GM23338 (cell line): ENCODE data around the gene INPP5D. TPM values are rescaled to one million over a fixed set of nuclear protein-coding genes. Genes with fewer than 3 reads are reported as not detected.

Experiments
- ATAC-seq: fragments of 200-7000 bp; cut with Tn5 transposase; 3 replicates; pipeline ENCODE4 v1.9.1; 2020
- DNase-seq: peaks from one replicate; pipeline ENCODE4 v3.0.0-alpha.2; 2015; ENCODE audit warnings: low spot score
- H2AFZ ChIP-seq: fragments of 200-600 bp; sonication (generic); 2 replicates; pipeline ENCODE4 v1.8.0; 2016; ENCODE audit warnings: antibody characterized with exemption, mild to moderate bottlenecking, moderate library complexity
- H3F3A ChIP-seq: fragments of 200-600 bp; sonication (generic); replicated peaks from 2 replicates; pipeline ENCODE4 v1.8.0; 2017; ENCODE audit warnings: antibody characterized with exemption, mixed run types, low read depth
- H3K27ac ChIP-seq: fragments of 200-600 bp; sonication (generic); 2 replicates; pipeline ENCODE4 v1.6.1; 2016; ENCODE audit warnings: low read depth
- H3K27me3 ChIP-seq: fragments of 200-600 bp; sonication (generic); 2 replicates; pipeline ENCODE4 v1.8.0; 2016; ENCODE audit warnings: mild to moderate bottlenecking, mixed run types, moderate library complexity; ENCODE audit not compliant: insufficient read depth
- H3K36me3 ChIP-seq: fragments of 200-600 bp; sonication (generic); 2 replicates; pipeline ENCODE4 v1.8.0; 2016; ENCODE audit warnings: mild to moderate bottlenecking; ENCODE audit not compliant: insufficient read depth
- H3K4me1 ChIP-seq: fragments of 200-600 bp; sonication (generic); 2 replicates; pipeline ENCODE4 v1.8.0; 2016; ENCODE audit warnings: mild to moderate bottlenecking, moderate library complexity; ENCODE audit not compliant: insufficient read depth
- H3K4me2 ChIP-seq: fragments of 200-600 bp; sonication (generic); 2 replicates; pipeline ENCODE4 v1.7.1; 2017; ENCODE audit warnings: mixed run types
- H3K4me3 ChIP-seq: fragments of 200-600 bp; sonication (generic); 2 replicates; pipeline ENCODE4 v1.6.1; 2016; ENCODE audit warnings: mixed run types
- H3K79me2 ChIP-seq: fragments of 200-600 bp; sonication (generic); replicated peaks from 2 replicates; pipeline ENCODE4 v1.8.0; 2017; ENCODE audit warnings: mild to moderate bottlenecking; ENCODE audit not compliant: insufficient read depth
- H3K9me2 ChIP-seq: fragments of 200-600 bp; sonication (generic); 2 replicates; pipeline ENCODE4 v1.8.0; 2017; ENCODE audit not compliant: insufficient read depth
- H4K20me1 ChIP-seq: fragments of 200-600 bp; sonication (generic); replicated peaks from 2 replicates; pipeline ENCODE4 v1.8.0; 2017; ENCODE audit warnings: mild to moderate bottlenecking; ENCODE audit not compliant: insufficient read depth
- H3K27ac Mint-ChIP-seq: 2 replicates; pipeline ENCODE4 v1.8.0; 2020; ENCODE audit warnings: inconsistent platforms, mild to moderate bottlenecking, moderate library complexity, mixed read lengths
- H3K27me3 Mint-ChIP-seq: 3 replicates; pipeline ENCODE4 v1.8.0; 2022; ENCODE audit warnings: low read depth, mild to moderate bottlenecking, moderate library complexity, mixed read lengths, inconsistent platforms; ENCODE audit not compliant: insufficient read depth, poor library complexity
- H3K36me3 Mint-ChIP-seq: 3 replicates; pipeline ENCODE4 v1.8.0; 2021; ENCODE audit warnings: low read depth, mild to moderate bottlenecking, inconsistent platforms, moderate library complexity, mixed read lengths
- H3K4me1 Mint-ChIP-seq: 3 replicates; pipeline ENCODE4 v1.8.0; 2020; ENCODE audit warnings: mild to moderate bottlenecking, inconsistent platforms, mixed read lengths
- H3K4me3 Mint-ChIP-seq: 3 replicates; pipeline ENCODE4 v1.8.0; 2021; ENCODE audit warnings: moderate library complexity, mild to moderate bottlenecking, inconsistent platforms, mixed read lengths
- H3K9me3 Mint-ChIP-seq: 3 replicates; pipeline ENCODE4 v1.8.0; 2020; ENCODE audit warnings: moderate library complexity, mild to moderate bottlenecking, inconsistent platforms, mixed read lengths
- CREB1 ChIP-seq: fragments of 250-450 bp; sonication (Bioruptor Pico); IDR thresholded peaks from 2 replicates; pipeline ENCODE4 v1.5.0; 2020; ENCODE audit warnings: low read depth, mild to moderate bottlenecking, moderate library complexity
- CTCF ChIP-seq, 2 experiments: fragments of 200-600 bp in 1 of 2; sonication (generic) in 1 of 2; conservative IDR thresholded peaks; 2 replicates each; pipeline versions ENCODE4 v1.5.1 to v1.6.1; 2016 to 2017; ENCODE audit warnings: antibody characterized with exemption in 2 of 2, low read depth in 2 of 2, mild to moderate bottlenecking in 2 of 2, moderate library complexity in 1 of 2
- ETS1 ChIP-seq: IDR thresholded peaks from 2 replicates; pipeline ENCODE4 v1.6.1; 2016; ENCODE audit warnings: antibody characterized with exemption
- EZH2 ChIP-seq: fragments of 200-600 bp; sonication (generic); IDR thresholded peaks from one replicate; pipeline ENCODE4 v1.8.0; 2017; ENCODE audit warnings: antibody characterized with exemption, mild to moderate bottlenecking, low read depth; ENCODE audit not compliant: unreplicated experiment
- EZH2phosphoT487 ChIP-seq: fragments of 200-600 bp; sonication (generic); IDR thresholded peaks from one replicate; pipeline ENCODE4 v1.8.1; 2018; ENCODE audit warnings: antibody characterized with exemption; ENCODE audit not compliant: unreplicated experiment
- JUNB ChIP-seq: IDR thresholded peaks from one replicate; pipeline ENCODE4 v1.6.1; 2016; ENCODE audit warnings: antibody characterized with exemption; ENCODE audit not compliant: unreplicated experiment
- NANOG ChIP-seq: IDR thresholded peaks from 2 replicates; pipeline ENCODE4 v1.6.1; 2016; ENCODE audit warnings: antibody characterized with exemption, borderline replicate concordance
- POLR2AphosphoS5 ChIP-seq: IDR thresholded peaks from 2 replicates; pipeline ENCODE4 v1.6.1; 2016; ENCODE audit warnings: antibody characterized with exemption, low read depth
- REST ChIP-seq: IDR thresholded peaks from one replicate; pipeline ENCODE4 v1.6.1; 2018; ENCODE audit warnings: antibody characterized with exemption; ENCODE audit not compliant: unreplicated experiment
- STAT1 ChIP-seq: IDR thresholded peaks from one replicate; pipeline ENCODE4 v1.6.1; 2016; ENCODE audit warnings: antibody characterized with exemption; ENCODE audit not compliant: unreplicated experiment
- ZNF114 ChIP-seq: fragments of 250-450 bp; sonication (Bioruptor Pico); IDR thresholded peaks from 2 replicates; pipeline ENCODE4 v1.5.0; 2020; ENCODE audit warnings: mild to moderate bottlenecking, moderate library complexity
- ZNF331 ChIP-seq: fragments of 250-450 bp; sonication (Bioruptor Pico); IDR thresholded peaks from 2 replicates; pipeline ENCODE4 v1.5.0; 2020; ENCODE audit warnings: low read depth, mild to moderate bottlenecking, moderate library complexity
- ZNF462 ChIP-seq: fragments of 250-450 bp; sonication (Bioruptor Pico); IDR thresholded peaks from 2 replicates; pipeline ENCODE4 v1.5.0; 2020; ENCODE audit warnings: mild to moderate bottlenecking, moderate library complexity
- polyA plus RNA-seq: library from polyadenylated mRNA; unstranded; fragments of >200 nt; fragmentation: Nextera tagmentation; extraction: Ambion mirVana; gene quantifications from 2 replicates; pipeline ENCODE4 v1.2.1, GENCODE V29; 2016
- total RNA-seq: library from RNA; depleted of rRNA; stranded (reverse); fragments of >200 nt; shearing (Covaris generic); gene quantifications from 2 replicates; pipeline ENCODE4 v1.2.3, GENCODE V29; 2014

INPP5D gene
- total and polyA plus RNA-seq, 2 experiments from 2014 or later = 6.6 to 8.3 TPM

GRCh38 chr2:233080836-233081229 lies 20.7 kb downstream of the INPP5D start:
- no peak for ATAC-seq
- Histone ChIP-seq H3K4me3 (no peak overlapping the region), H3K79me2 (no peaks in the 10 kb centered on the region), H2AFZ (no peak overlapping the region), H3K9me2 (no peaks in the 10 kb centered on the region), H3K27me3 (no peaks in the 10 kb centered on the region), H3K36me3 (no peaks in the 10 kb centered on the region), H3K4me2 (no peak overlapping the region), H3F3A (no peaks in the 10 kb centered on the region), H3K4me1 (peaks cover 5% of the 10 kb centered on the region; the same call in 1 of the 2 replicates), H3K27ac (no peak overlapping the region), H4K20me1 (no peaks in the 10 kb centered on the region)
- TF ChIP-seq JUNB = no peak
- TF ChIP-seq ZNF462 (CRISPR knock-in tag) = no peak
- TF ChIP-seq REST = no peak
- no peak for TF ChIP-seq CREB1 (CRISPR knock-in tag)
- TF ChIP-seq ZNF114 = no peak
- no peak for TF ChIP-seq EZH2
- TF ChIP-seq CTCF (conservative IDR thresholded peaks at IDR 0.05; ENCODE audit: low read depth in 2 of 2) = no peak
- no peak for TF ChIP-seq ZNF331 (CRISPR knock-in tag)
- TF ChIP-seq EZH2phosphoT487 = no peak
- no peak for TF ChIP-seq STAT1
- TF ChIP-seq POLR2AphosphoS5 = no peak
- TF ChIP-seq NANOG = no peak
- no peak for TF ChIP-seq ETS1
- no peak for DNase-seq
- Mint-ChIP-seq H3K27ac (no peak overlapping the region), H3K4me1 (peaks cover 7% of the 10 kb centered on the region), H3K27me3 (peaks cover 8% of the 10 kb centered on the region), H3K4me3 (no peak overlapping the region), H3K36me3 (no peaks in the 10 kb centered on the region), H3K9me3 (no peaks in the 10 kb centered on the region)
